Measurements from ENCODE around the gene IGFBP7. TPM values are rescaled to one million over a fixed set of nuclear protein-coding genes. Genes with fewer than 3 reads are reported as not detected.

The IGFBP7 gene
- total and polyA plus RNA-seq, 8 donors: 71.8 to 972 (median 198) TPM

GRCh38 chr4:57137261-57137660, 27.1 kb upstream of the IGFBP7 start:
- no peak overlapping the region for H3K27ac ChIP-seq

DNA sequence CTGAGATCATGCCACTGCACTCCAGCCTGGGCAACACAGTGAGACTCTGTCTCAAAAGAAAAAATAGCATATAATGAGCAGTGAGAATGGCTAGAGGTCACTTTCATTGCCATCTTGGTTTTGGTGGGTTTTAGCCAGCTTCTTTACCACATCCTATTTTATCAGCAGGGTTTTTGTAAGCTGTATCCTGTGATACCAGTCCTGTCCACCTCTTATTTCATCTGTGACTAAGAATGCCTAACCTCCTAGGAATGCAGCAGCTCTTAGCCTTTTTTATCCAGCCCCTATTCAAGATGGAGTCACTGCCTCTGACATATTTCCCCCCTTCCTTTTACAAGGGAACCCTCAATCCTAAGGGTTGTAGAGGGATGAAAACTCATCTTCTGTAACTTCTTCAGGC, 26.1 kb upstream of the IGFBP7 start:
- Histone ChIP-seq H3K36me3 (no peaks in the 10 kb centered on the region), H3K4me3 (no peak overlapping the region), H3K4me1 (peaks cover 0 to 8% (median 0%) of the 10 kb centered on the region in 4 donors), H3K9me3 (peaks cover 0 to 5% (median 0%) of the 10 kb centered on the region in 4 donors), H3K27me3 (no peaks in the 10 kb centered on the region), H3K27ac (no peak overlapping the region)
- no peak for DNase-seq
- no peak for TF ChIP-seq POLR2A (IDR thresholded peaks at IDR 0.05)
- no peak for TF ChIP-seq POLR2AphosphoS5 (IDR thresholded peaks at IDR 0.05)
- no peak for TF ChIP-seq EP300 (IDR thresholded peaks at IDR 0.05)
- TF ChIP-seq CTCF (IDR thresholded peaks at IDR 0.05): no peak
- intact Hi-C loops (cut with DNase I; ENCODE audit: low total_unique reads): no loop called here

More at GRCh38 chr4:57137261-57137660, 27.1 kb upstream of the IGFBP7 start:
- Histone ChIP-seq H3K9me3 (peaks cover 0 to 5% (median 0%) of the 10 kb centered on the region in 4 donors), H3K4me3 (no peak overlapping the region), H3K27me3 (no peaks in the 10 kb centered on the region), H3K4me1 (peaks cover 0 to 3% (median 0%) of the 10 kb centered on the region in 4 donors), H3K36me3 (no peaks in the 10 kb centered on the region)
- TF ChIP-seq POLR2A (IDR thresholded peaks at IDR 0.05): no peak
- no peak for TF ChIP-seq EP300 (IDR thresholded peaks at IDR 0.05)
- no peak for TF ChIP-seq POLR2AphosphoS5 (IDR thresholded peaks at IDR 0.05)
- no peak for TF ChIP-seq CTCF (IDR thresholded peaks at IDR 0.05)
- DNase-seq: no peak
- intact Hi-C loops (cut with DNase I; ENCODE audit: low total_unique reads): no loop called here

DNA sequence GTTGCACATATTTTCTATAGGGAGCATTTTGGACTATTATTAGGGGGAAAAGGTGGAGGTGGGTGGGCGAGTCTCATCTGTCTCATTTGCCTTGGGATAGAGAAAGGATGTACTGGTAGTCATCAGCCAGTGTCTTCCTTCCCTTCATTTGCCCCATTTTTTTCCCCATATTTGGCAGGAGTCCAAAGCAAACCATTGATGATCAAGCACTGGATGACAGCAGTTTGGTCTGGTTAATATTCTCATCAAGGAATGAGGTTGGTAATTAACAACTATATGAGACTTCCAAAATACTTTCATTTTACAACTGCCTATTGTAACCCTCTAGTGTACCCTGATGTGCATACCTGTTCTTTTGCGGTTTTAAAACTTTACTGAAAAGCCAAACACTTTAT, 22.6 kb upstream of the IGFBP7 start:
- H3K9me3 ChIP-seq: peaks cover 0 to 10% (median 1%) of the 10 kb centered on the region in 4 donors
- H3K36me3 ChIP-seq: no peaks in the 10 kb centered on the region
- H3K4me1 ChIP-seq: peaks cover 0 to 8% (median 0%) of the 10 kb centered on the region in 4 donors
- H3K27ac ChIP-seq: no peak overlapping the region
- intact Hi-C loops (cut with DNase I; ENCODE audit: low total_unique reads): no loop called here
- H3K4me3 ChIP-seq: no peak overlapping the region
- TF ChIP-seq POLR2A (IDR thresholded peaks at IDR 0.05): no peak
- no peak for TF ChIP-seq EP300 (IDR thresholded peaks at IDR 0.05)
- no peak for TF ChIP-seq CTCF (IDR thresholded peaks at IDR 0.05)
- TF ChIP-seq POLR2AphosphoS5 (IDR thresholded peaks at IDR 0.05): no peak
- H3K27me3 ChIP-seq: no peaks in the 10 kb centered on the region
- WGBS, 5 donors: 44 to 88% (median 77%) methylated on average over 2 of the region's 2 CpGs
- no peak for DNase-seq

- H3K27me3 ChIP-seq: no peaks in the 10 kb centered on the region
- H3K27ac ChIP-seq: no peak overlapping the region
- no peaks in the 10 kb centered on the region for H3K36me3 ChIP-seq
- TF ChIP-seq EP300 (IDR thresholded peaks at IDR 0.05): no peak
- DNase-seq: peak in 1 of 2 donors; percentile 52
- 34 to 59% (median 39%) methylated on average over 7 of the region's 7 CpGs for WGBS, 5 donors
- H3K4me1 ChIP-seq: peaks cover 0 to 8% (median 0%) of the 10 kb centered on the region in 4 donors
- H3K4me3 ChIP-seq: no peak overlapping the region
- peaks cover 0 to 12% (median 7%) of the 10 kb centered on the region in 4 donors for H3K9me3 ChIP-seq
- intact Hi-C loops (cut with DNase I; ENCODE audit: low total_unique reads): no loop called here
Observed at GRCh38 chr4:57131849-57132742, 21.9 kb upstream of the IGFBP7 start.

GRCh38 chr4:57129477-57129876, 19.3 kb upstream of the IGFBP7 start:
- Histone ChIP-seq H3K4me3 (no peak overlapping the region), H3K27me3 (no peaks in the 10 kb centered on the region), H3K9me3 (peaks cover 0 to 14% (median 8%) of the 10 kb centered on the region in 4 donors), H3K27ac (no peak overlapping the region), H3K4me1 (peaks cover 0 to 8% (median 0%) of the 10 kb centered on the region in 4 donors), H3K36me3 (no peaks in the 10 kb centered on the region)
- intact Hi-C loops (cut with DNase I; ENCODE audit: low total_unique reads): no loop called here
- TF ChIP-seq EP300 (IDR thresholded peaks at IDR 0.05) (no peak), POLR2A (IDR thresholded peaks at IDR 0.05) (no peak), POLR2AphosphoS5 (IDR thresholded peaks at IDR 0.05) (no peak), CTCF (IDR thresholded peaks at IDR 0.05) (no peak)
- WGBS, 5 donors: 64 to 100% (median 70%) methylated on average over 1 of the region's 1 CpG
- DNase-seq: no peak
